ENCODE data around the gene ETHE1.

Gene ETHE1

DNA sequence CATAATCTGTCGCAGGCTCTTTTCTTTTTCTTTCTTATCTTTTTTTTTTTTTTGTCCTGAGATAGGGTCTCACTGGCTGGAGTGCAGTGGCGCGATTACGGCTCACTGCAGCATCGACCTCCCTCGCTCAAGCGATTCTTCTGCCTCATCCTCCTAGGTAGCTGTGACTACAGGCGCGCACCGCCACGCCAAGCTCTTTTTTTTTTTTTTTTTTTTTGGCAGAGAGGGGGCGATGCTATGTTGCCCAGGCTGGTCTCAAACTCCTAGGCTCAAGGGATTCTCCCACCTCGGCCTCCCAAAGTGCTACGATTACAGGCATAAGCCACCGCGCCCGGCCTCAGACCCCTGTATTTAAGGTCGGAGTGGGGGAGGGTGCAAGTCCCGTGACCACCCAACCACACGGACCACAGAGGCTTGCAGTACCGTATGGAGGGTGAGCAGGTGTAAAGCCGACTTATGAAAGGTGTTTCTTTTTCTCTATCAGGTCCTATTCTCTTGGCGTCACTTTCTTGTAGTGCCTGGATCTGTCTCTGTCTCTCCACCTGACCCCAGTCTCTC, 24.5 kb downstream of the ETHE1 start:
- TF ChIP-seq, protein P1, sequence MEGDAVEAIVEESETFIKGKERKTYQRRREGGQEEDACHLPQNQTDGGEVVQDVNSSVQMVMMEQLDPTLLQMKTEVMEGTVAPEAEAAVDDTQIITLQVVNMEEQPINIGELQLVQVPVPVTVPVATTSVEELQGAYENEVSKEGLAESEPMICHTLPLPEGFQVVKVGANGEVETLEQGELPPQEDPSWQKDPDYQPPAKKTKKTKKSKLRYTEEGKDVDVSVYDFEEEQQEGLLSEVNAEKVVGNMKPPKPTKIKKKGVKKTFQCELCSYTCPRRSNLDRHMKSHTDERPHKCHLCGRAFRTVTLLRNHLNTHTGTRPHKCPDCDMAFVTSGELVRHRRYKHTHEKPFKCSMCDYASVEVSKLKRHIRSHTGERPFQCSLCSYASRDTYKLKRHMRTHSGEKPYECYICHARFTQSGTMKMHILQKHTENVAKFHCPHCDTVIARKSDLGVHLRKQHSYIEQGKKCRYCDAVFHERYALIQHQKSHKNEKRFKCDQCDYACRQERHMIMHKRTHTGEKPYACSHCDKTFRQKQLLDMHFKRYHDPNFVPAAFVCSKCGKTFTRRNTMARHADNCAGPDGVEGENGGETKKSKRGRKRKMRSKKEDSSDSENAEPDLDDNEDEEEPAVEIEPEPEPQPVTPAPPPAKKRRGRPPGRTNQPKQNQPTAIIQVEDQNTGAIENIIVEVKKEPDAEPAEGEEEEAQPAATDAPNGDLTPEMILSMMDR (conservative IDR thresholded peaks at IDR 0.05) = no peak

DNA sequence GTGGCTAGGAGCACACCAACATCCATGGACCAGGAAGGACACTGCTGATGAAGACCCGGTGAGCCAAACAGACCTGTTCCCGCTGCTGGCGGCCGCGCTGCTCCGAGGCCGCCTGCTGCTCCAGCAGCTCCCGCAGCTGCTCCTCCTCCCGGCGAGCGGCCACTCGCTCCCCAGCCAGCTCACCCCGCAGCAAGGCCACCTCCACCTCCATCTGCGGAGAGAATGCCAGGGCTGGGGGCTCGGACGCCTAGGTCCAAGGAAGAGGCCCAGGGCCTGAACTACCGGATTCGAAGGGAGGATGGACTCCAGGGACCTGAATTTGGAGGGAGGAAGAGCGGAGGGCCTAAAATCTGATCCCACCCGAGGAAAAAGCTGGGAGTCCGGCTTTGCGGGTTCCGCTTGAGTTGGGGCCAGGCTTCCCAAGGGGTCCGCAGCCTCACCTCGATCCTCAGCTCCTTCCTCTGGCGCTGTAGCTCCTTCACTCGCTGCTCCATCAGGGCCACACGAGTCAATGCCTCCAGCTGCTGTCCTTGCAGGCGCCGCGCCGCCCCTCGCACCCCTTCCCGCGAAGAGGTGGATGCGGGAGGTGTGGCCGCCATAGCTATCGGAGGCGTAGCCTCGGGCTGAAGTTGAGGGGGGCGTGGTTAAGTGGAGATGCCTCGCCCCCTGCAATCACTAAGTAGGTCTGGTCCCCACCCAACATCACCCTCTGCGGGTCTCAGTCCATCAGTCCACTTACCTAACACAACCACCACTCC, 25.2 kb downstream of the ETHE1 start:
- H3K27ac ChIP-seq = no peak overlapping the region
- TF ChIP-seq, protein P1 (conservative IDR thresholded peaks at IDR 0.05) = no peak

More for the DNA sequence above, 24.5 kb downstream of the ETHE1 start:
- no peak overlapping the region for H3K27ac ChIP-seq

DNA sequence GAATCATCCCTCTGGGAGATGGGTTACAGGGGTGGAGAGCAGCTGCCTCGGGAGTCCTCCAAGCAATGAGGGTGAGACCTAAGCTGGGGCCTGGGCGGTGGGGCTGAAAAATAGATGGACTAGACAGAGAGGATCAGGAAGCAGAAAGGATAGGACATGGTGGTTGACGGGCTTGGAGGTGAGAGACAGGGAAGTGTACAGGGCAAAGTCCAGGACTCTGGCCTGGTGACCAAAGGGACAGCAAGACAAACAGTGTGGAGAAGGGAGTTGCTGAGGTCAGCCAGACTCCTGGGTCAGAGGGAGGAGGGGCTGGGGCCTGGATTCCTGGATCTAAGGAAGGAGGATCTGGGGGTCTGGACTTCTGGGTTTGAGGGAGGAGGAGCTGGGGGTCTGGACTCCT, 28.0 kb downstream of the ETHE1 start:
- TF ChIP-seq, protein P1 (conservative IDR thresholded peaks at IDR 0.05) = no peak

DNA sequence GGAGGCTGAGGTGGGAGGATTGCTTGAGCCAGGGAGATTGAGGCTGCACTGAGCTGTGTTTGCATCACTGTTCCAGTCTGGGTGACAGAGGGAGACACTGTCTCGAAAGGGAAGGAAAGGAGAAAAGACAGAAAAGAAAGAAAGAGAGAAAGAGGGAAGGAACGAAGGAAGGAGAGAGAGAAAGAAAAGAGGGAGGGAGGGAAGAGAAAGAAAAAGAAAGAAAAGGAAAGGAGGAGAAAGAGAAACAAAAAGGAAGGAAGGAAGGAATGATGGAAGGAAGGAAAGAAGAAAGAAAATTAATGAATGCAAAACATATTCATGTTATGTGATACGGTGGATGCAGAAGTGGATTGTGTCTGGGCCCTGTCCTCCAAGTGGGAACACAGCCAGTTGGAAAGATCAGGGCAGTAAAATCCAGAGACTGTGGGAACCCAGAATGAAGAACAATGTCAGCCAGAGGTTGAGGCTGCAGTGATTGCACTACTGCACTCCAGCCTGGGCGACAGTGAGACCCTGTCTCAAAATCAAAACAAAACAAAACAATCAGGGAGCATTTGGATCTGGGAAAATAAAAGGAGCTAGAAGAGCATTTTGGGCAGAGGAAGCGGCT, 28.7 kb downstream of the ETHE1 start:
- no peak overlapping the region for H3K27ac ChIP-seq
- TF ChIP-seq, protein P1 (conservative IDR thresholded peaks at IDR 0.05) = no peak

More for the DNA sequence above, 28.0 kb downstream of the ETHE1 start:
- no peak overlapping the region for H3K27ac ChIP-seq

DNA sequence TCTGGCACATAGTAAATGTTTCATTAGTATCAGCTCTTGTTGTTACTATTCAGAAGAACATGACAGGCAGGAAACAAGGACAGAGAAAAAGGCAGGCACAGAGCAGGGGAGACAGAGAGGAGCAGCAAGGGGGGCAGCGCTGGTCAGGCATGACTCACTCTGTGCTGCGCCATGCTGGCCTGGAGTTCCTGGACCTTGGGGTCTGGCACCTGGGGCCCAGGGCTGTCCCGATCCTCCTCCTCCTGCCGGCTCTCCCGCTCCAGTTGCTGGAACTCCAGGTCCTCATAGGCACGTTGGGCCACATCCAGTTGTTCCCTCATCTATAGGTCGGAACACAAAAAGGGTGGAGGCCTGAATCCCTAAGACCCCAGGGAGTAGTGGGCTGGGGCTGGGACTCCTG, 30.0 kb downstream of the ETHE1 start:
- TF ChIP-seq, protein P1 (conservative IDR thresholded peaks at IDR 0.05) = no peak
- H3K27ac ChIP-seq = no peak overlapping the region

DNA sequence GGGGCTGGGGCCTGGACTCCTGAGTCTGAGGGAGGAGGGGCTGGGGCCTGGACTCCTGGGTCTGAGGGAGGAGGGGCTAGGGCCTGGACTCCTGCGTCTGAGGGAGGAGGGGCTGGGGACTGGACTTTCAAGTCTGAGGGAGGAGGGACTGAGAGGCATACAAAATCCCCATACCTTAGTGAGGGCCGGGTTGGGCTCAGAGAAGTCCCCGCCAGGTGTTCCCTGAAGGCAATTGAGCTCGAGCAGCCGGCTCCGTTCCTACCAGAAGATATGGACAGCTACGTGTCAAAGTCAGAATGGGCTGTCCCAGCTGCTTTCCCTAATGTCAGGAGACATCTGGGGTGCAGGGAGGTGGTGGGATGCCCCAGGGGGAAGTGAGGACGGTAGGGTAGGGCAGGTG, 31.9 kb downstream of the ETHE1 start:
- no peak overlapping the region for H3K27ac ChIP-seq
- TF ChIP-seq, protein P1 (conservative IDR thresholded peaks at IDR 0.05) = no peak

DNA sequence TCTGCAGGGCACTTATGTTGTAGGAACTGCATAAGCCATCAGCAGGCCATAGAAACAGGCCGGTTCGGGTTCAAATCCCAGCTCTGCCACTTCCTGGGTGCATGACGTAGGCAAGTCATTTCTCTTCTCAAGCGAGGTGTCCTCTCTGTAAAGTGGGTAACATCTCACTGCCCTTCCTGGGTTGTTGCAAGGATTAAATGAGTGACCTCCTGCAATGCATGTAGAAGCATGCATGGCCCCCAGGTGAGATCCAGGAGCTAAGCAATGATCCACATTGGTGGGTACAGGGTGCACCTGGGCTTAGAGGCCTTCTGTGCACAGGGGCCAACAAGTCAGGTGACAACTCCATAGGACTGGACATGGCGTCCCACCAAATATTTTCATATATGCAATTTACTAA, 36.2 kb downstream of the ETHE1 start:
- TF ChIP-seq, protein P1 (conservative IDR thresholded peaks at IDR 0.05) = no peak
- H3K27ac ChIP-seq = no peak overlapping the region

All from VCaP (cell line).